K562 (cell line): Measurements from ENCODE around the gene FUCA2. TPM values are rescaled to one million over a fixed set of nuclear protein-coding genes. Genes with fewer than 3 reads are reported as not detected.
A peak's percentile ranks its signal among the peaks of the same experiment; 100 is the strongest.

Experiments
- EZH2 ChIP-seq: IDR thresholded peaks from 2 replicates; pipeline ENCODE4 v1.6.1; 2012; ENCODE audit warnings: low read depth, mild to moderate bottlenecking, inconsistent platforms, low read length, borderline replicate concordance
- HSF4 ChIP-seq: fragments of 250-450 bp; sonication (Bioruptor Pico); IDR thresholded peaks from 2 replicates; pipeline ENCODE4 v2.1.2; 2022; ENCODE audit warnings: mild to moderate bottlenecking, moderate library complexity, borderline replicate concordance
- KDM2B ChIP-seq: fragments of 250-450 bp; sonication (Bioruptor Pico); IDR thresholded peaks from 2 replicates; pipeline ENCODE4 v1.8.0; 2021; ENCODE audit warnings: mild to moderate bottlenecking, moderate library complexity
- SIRT6 ChIP-seq: IDR thresholded peaks from one replicate; pipeline ENCODE4 v1.6.1; 2012; ENCODE audit warnings: low read depth, mild to moderate bottlenecking, control low read depth, inconsistent platforms, low read length, moderate library complexity
- ZNF431 ChIP-seq: sonication (generic); formaldehyde crosslinking; IDR thresholded peaks from 2 replicates; pipeline ENCODE4 v1.8.0; 2022; ENCODE audit warnings: mild to moderate bottlenecking, missing genetic modification reagents
- ZZZ3 ChIP-seq: fragments of 450-650 bp; IDR thresholded peaks from 2 replicates; pipeline ENCODE4 v1.6.1; 2016; ENCODE audit warnings: antibody characterized with exemption, mild to moderate bottlenecking, moderate library complexity
- polyA plus RNA-seq, 8 experiments: library from polyadenylated mRNA; depleted of rRNA in 4 of 8; stranded (reverse) in 5 of 8; unstranded in 3 of 8; fragments of >200 nt; fragmentation: Nextera tagmentation in 2 of 8; fragmentation: Illumina TruSeq in 1 of 8; extraction: Ambion mirVana in 2 of 8; extraction: Trizol in 1 of 8; gene quantifications; 2 replicates each; pipeline versions ENCODE4 v1.2.1 to v1.2.3, GENCODE V29; 2011 to 2014; ENCODE audit warnings: inconsistent platforms in 1 of 8, missing spikeins in 1 of 8
- total RNA-seq, 7 experiments: library from RNA; depleted of rRNA in 6 of 7; stranded (reverse); fragments of >200 nt in 6 of 7; fragmentation: Illumina TruSeq in 2 of 7; extraction: Trizol in 2 of 7; gene quantifications; 2 replicates each; pipeline versions ENCODE4 v1.2.1 to v1.2.3, GENCODE V29; 2011 to 2021; ENCODE audit warnings: low replicate concordance in 1 of 7
- TF ChIP-seq, protein P1 (sequence below): fragments of 250-450 bp; sonication (Bioruptor Pico); IDR thresholded peaks from 2 replicates; pipeline ENCODE4 v1.5.0; 2022; ENCODE audit warnings: mild to moderate bottlenecking
- TF ChIP-seq, protein P2 (sequence below), 2 experiments: fragments of 450-650 bp; IDR thresholded peaks; 2 replicates each; pipeline ENCODE4 v1.6.1; 2016
- TF ChIP-seq, protein P3 (sequence below), 2 experiments: fragments of 450-650 bp in 1 of 2; sonication (generic) in 1 of 2; formaldehyde crosslinking in 1 of 2; IDR thresholded peaks in 1 of 2; conservative IDR thresholded peaks in 1 of 2; 2 replicates each; pipeline versions ENCODE4 v1.6.1 to v1.8.1; 2016 to 2023; ENCODE audit warnings: mild to moderate bottlenecking in 2 of 2, moderate library complexity in 2 of 2, inconsistent platforms in 1 of 2, missing genetic modification reagents in 1 of 2
- TF ChIP-seq, protein P4 (sequence below): fragments of 450-650 bp; IDR thresholded peaks from 2 replicates; pipeline ENCODE4 v1.7.1; 2018; ENCODE audit warnings: mild to moderate bottlenecking, low read depth; ENCODE audit not compliant: partially characterized antibody
- TF ChIP-seq, protein P5 (sequence below): fragments of 450-650 bp; IDR thresholded peaks from 2 replicates; pipeline ENCODE4 v1.6.1; 2016; ENCODE audit warnings: borderline replicate concordance
- TF ChIP-seq, protein P6 (sequence below): fragments of 450-650 bp; formaldehyde crosslinking; IDR thresholded peaks from 2 replicates; pipeline ENCODE4 v1.4.0; 2020; ENCODE audit warnings: mild to moderate bottlenecking, mixed read lengths

Gene FUCA2
- total and polyA plus RNA-seq, 9 of the 15 experiments (the other 6 are each of a cell fraction or from before 2014, with no cell fraction given): 20.6 to 112 (median 79.3) TPM

DNA sequence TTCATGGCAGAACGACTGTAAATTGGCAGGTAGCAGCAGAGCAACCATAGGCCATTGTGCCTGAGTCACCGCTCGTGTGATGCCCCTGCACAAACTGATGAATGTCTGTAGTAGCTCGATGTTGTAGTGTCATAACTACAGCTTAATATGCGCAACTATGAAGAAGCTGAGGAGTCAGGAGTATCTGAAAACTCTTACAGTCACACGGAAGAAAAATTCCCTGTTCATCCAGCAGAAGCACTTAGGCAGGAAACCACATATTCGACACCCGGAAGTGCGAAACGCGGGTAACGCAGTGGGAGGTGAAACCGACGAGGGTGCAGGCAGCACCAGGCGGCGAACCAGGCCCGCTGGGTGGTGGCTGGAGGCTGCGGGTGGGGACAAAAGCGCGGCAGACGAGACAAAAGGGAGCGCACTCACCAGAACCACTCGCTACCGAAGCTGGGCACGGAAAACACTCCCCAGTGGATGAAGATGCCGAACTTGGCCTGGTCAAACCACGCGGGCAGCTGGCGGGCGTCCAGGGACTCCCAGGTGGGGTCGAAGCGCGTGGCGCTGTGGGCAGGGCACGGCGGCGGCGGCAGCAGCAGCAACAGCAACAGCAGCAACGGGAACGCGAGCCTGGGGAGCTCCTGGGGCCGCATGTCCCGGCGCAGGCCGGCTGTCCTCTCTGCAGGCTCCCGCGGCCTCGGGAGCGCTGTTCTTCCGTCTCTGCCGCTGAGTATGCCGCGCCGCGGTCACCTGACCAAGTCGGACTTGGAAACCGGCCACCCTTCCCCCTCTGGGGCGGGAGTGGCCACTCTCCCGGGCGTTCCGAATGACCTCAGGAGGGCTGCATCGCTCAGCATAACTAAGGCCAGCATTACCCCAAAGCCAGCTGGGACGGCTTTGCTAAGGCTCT lies at the start of gene FUCA2 (continued):
- TF ChIP-seq, protein P1, sequence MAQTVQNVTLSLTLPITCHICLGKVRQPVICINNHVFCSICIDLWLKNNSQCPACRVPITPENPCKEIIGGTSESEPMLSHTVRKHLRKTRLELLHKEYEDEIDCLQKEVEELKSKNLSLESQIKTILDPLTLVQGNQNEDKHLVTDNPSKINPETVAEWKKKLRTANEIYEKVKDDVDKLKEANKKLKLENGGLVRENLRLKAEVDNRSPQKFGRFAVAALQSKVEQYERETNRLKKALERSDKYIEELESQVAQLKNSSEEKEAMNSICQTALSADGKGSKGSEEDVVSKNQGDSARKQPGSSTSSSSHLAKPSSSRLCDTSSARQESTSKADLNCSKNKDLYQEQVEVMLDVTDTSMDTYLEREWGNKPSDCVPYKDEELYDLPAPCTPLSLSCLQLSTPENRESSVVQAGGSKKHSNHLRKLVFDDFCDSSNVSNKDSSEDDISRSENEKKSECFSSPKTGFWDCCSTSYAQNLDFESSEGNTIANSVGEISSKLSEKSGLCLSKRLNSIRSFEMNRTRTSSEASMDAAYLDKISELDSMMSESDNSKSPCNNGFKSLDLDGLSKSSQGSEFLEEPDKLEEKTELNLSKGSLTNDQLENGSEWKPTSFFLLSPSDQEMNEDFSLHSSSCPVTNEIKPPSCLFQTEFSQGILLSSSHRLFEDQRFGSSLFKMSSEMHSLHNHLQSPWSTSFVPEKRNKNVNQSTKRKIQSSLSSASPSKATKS (CRISPR knock-in tag): no peak
- TF ChIP-seq EZH2 (no peak), KDM2B (CRISPR knock-in tag) (0 out of 2 replicates have a peak, but pooled peaks have one; percentile 39), HSF4 (CRISPR knock-in tag) (no peak), SIRT6 (no peak), ZNF431 (CRISPR knock-in tag) (peak; percentile 79), ZZZ3 (no peak)
- TF ChIP-seq, protein P2, sequence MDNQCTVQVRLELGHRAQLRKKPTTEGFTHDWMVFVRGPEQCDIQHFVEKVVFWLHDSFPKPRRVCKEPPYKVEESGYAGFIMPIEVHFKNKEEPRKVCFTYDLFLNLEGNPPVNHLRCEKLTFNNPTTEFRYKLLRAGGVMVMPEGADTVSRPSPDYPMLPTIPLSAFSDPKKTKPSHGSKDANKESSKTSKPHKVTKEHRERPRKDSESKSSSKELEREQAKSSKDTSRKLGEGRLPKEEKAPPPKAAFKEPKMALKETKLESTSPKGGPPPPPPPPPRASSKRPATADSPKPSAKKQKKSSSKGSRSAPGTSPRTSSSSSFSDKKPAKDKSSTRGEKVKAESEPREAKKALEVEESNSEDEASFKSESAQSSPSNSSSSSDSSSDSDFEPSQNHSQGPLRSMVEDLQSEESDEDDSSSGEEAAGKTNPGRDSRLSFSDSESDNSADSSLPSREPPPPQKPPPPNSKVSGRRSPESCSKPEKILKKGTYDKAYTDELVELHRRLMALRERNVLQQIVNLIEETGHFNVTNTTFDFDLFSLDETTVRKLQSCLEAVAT (IDR thresholded peaks at IDR 0.05): peak in 1 of 2 experiments; percentile 60; a peak in 3 of 4 replicates
- TF ChIP-seq, protein P3, sequence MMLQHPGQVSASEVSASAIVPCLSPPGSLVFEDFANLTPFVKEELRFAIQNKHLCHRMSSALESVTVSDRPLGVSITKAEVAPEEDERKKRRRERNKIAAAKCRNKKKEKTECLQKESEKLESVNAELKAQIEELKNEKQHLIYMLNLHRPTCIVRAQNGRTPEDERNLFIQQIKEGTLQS (IDR thresholded peaks at IDR 0.05): peak; percentile 59
- TF ChIP-seq, protein P3 (CRISPR knock-in tag; conservative IDR thresholded peaks at IDR 0.05): peak; percentile 18; the same call in 1 of the 2 replicates
- TF ChIP-seq, protein P4, sequence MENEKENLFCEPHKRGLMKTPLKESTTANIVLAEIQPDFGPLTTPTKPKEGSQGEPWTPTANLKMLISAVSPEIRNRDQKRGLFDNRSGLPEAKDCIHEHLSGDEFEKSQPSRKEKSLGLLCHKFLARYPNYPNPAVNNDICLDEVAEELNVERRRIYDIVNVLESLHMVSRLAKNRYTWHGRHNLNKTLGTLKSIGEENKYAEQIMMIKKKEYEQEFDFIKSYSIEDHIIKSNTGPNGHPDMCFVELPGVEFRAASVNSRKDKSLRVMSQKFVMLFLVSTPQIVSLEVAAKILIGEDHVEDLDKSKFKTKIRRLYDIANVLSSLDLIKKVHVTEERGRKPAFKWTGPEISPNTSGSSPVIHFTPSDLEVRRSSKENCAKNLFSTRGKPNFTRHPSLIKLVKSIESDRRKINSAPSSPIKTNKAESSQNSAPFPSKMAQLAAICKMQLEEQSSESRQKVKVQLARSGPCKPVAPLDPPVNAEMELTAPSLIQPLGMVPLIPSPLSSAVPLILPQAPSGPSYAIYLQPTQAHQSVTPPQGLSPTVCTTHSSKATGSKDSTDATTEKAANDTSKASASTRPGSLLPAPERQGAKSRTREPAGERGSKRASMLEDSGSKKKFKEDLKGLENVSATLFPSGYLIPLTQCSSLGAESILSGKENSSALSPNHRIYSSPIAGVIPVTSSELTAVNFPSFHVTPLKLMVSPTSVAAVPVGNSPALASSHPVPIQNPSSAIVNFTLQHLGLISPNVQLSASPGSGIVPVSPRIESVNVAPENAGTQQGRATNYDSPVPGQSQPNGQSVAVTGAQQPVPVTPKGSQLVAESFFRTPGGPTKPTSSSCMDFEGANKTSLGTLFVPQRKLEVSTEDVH: peak; percentile 34
- TF ChIP-seq, protein P5, sequence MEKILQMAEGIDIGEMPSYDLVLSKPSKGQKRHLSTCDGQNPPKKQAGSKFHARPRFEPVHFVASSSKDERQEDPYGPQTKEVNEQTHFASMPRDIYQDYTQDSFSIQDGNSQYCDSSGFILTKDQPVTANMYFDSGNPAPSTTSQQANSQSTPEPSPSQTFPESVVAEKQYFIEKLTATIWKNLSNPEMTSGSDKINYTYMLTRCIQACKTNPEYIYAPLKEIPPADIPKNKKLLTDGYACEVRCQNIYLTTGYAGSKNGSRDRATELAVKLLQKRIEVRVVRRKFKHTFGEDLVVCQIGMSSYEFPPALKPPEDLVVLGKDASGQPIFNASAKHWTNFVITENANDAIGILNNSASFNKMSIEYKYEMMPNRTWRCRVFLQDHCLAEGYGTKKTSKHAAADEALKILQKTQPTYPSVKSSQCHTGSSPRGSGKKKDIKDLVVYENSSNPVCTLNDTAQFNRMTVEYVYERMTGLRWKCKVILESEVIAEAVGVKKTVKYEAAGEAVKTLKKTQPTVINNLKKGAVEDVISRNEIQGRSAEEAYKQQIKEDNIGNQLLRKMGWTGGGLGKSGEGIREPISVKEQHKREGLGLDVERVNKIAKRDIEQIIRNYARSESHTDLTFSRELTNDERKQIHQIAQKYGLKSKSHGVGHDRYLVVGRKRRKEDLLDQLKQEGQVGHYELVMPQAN: peak; percentile 94
- TF ChIP-seq, protein P6, sequence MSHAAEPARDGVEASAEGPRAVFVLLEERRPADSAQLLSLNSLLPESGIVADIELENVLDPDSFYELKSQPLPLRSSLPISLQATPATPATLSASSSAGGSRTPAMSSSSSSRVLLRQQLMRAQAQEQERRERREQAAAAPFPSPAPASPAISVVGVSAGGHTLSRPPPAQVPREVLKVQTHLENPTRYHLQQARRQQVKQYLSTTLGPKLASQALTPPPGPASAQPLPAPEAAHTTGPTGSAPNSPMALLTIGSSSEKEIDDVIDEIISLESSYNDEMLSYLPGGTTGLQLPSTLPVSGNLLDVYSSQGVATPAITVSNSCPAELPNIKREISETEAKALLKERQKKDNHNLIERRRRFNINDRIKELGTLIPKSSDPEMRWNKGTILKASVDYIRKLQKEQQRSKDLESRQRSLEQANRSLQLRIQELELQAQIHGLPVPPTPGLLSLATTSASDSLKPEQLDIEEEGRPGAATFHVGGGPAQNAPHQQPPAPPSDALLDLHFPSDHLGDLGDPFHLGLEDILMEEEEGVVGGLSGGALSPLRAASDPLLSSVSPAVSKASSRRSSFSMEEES: peak; percentile 92
